Smooth muscle cell (in vitro differentiated cells): ENCODE results near the gene KCNT2. TPM values are rescaled to one million over a fixed set of nuclear protein-coding genes. Genes with fewer than 3 reads are reported as not detected.
"Not testable (repeated sequence)": the region's sequence is repeated elsewhere in the genome, so short reads cannot be mapped to it uniquely, and the experiment has no call there.

ENCODE experiments used
- DNase-seq: peaks from one replicate; lab custom pipeline; 2025; ENCODE audit not compliant: unreplicated experiment; lab: John Stamatoyannopoulos, UW
- H2AFZ ChIP-seq: fragments of 200-600 bp; sonication (generic); 2 replicates; pipeline ENCODE4 v1.6.0; 2016; ENCODE audit warnings: antibody characterized with exemption, low read depth, mild to moderate bottlenecking
- H3F3A ChIP-seq: fragments of 200-600 bp; sonication (generic); 2 replicates; pipeline ENCODE4 v1.6.0; 2017; ENCODE audit warnings: antibody characterized with exemption, low read depth
- H3K27ac ChIP-seq: fragments of 200-600 bp; sonication (generic); 2 replicates; pipeline ENCODE4 v1.5.1; 2016; ENCODE audit warnings: low read depth, mild to moderate bottlenecking
- H3K27me3 ChIP-seq: fragments of 200-600 bp; sonication (generic); 2 replicates; pipeline ENCODE4 v1.6.1; 2016; ENCODE audit warnings: low read depth, mild to moderate bottlenecking
- H3K36me3 ChIP-seq: fragments of 200-600 bp; sonication (generic); 2 replicates; pipeline ENCODE4 v1.5.1; 2016; ENCODE audit warnings: low read depth
- H3K4me1 ChIP-seq: fragments of 200-600 bp; sonication (generic); 2 replicates; pipeline ENCODE4 v1.5.1; 2016; ENCODE audit warnings: low read depth
- H3K4me2 ChIP-seq: fragments of 200-600 bp; sonication (generic); 2 replicates; pipeline ENCODE4 v1.6.0; 2016; ENCODE audit warnings: mild to moderate bottlenecking
- H3K4me3 ChIP-seq: fragments of 200-600 bp; sonication (generic); 2 replicates; pipeline ENCODE4 v1.5.1; 2016; ENCODE audit warnings: mild to moderate bottlenecking
- H3K79me2 ChIP-seq: fragments of 200-600 bp; sonication (generic); 2 replicates; pipeline ENCODE4 v1.6.0; 2016; ENCODE audit warnings: low read depth, mild to moderate bottlenecking
- H3K9ac ChIP-seq: fragments of 200-600 bp; sonication (generic); 2 replicates; pipeline ENCODE4 v1.6.0; 2016; ENCODE audit warnings: low read depth
- H3K9me3 ChIP-seq: fragments of 200-600 bp; sonication (generic); replicated peaks from 2 replicates; pipeline ENCODE4 v1.5.1; 2016; ENCODE audit warnings: low read depth
- H4K20me1 ChIP-seq: fragments of 200-600 bp; sonication (generic); 2 replicates; pipeline ENCODE4 v1.6.0; 2016; ENCODE audit warnings: low read depth
- CTCF ChIP-seq: fragments of 200-600 bp; sonication (generic); IDR thresholded peaks from 2 replicates; pipeline ENCODE4 v1.5.1; 2017; ENCODE audit warnings: borderline replicate concordance, mild to moderate bottlenecking, antibody characterized with exemption; ENCODE audit not compliant: insufficient read depth, poor library complexity, severe bottlenecking
- WGBS: methylation state at CpG from one replicate; pipeline ENCODE4 v1.1.7; 2016; ENCODE audit warnings: low lambda C conversion rate; 5-methylcytosine and 5-hydroxymethylcytosine counted together
- polyA plus RNA-seq: library from polyadenylated mRNA; unstranded; fragments of >200 nt; fragmentation: Nextera tagmentation; extraction: Ambion mirVana; gene quantifications from 2 replicates; pipeline ENCODE4 v1.2.1, GENCODE V29; 2016
- total RNA-seq: library from RNA; depleted of rRNA; stranded (reverse); fragments of >200 nt; gene quantifications from 2 replicates; pipeline ENCODE4 v1.2.3, GENCODE V29; 2014

KCNT2 gene
- total and polyA plus RNA-seq, 2 experiments from 2014 or later = 1.3 to 2.7 TPM

DNA sequence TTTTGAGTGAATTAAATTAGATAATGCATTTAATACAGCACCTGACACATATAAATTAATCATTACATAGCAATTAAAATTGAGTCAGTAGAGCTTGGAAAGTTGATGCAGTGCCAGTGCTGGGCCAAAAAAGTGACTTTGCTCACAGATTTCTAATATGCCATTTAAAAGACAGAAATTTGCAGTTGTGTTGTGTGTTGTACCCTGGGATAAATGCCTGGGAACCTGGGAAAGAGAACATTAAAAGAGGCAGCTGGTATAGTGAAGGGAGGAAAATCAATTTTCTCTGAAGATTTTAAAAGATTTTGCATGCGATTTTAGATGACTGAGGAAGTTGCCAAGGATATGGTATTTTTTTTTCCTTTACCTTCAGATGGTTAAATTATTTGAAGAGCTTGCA, 32.7 kb upstream of the KCNT2 start:
- Histone ChIP-seq H3F3A (no peaks in the 10 kb centered on the region), H3K4me1 (no peaks in the 10 kb centered on the region), H3K36me3 (no peaks in the 10 kb centered on the region), H3K9ac (no peak overlapping the region), H3K4me3 (no peak overlapping the region), H2AFZ (no peak overlapping the region), H3K27me3 (no peaks in the 10 kb centered on the region), H3K4me2 (no peak overlapping the region), H4K20me1 (no peaks in the 10 kb centered on the region), H3K79me2 (no peaks in the 10 kb centered on the region), H3K27ac (no peak overlapping the region), H3K9me3 (no peaks in the 10 kb centered on the region)
- no peak for TF ChIP-seq CTCF
- DNase-seq = no peak
- WGBS = 100% methylated on average over 1 of the region's 1 CpG

DNA sequence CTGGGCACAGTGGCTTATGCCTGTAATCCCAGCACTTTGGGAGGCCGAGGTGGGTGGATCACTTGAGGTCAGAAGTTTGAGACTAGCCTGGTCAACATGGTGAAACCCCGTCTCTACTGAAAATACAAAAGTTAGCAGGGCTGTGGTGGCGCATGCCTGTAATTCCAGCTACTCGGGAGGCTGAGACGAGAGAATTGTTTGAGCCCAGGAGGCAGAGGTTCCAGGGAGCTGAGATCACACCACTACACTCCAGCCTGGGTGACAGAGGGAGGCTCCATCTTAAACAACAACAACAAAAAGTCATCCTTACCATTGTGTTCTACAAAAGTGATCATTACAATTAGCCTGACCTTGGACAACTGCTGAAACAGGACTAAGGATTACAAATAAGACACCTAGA, 31.1 kb upstream of the KCNT2 start:
- H3K4me3 ChIP-seq, H3K4me2 ChIP-seq, DNase-seq, H2AFZ ChIP-seq, H3F3A ChIP-seq, H3K36me3 ChIP-seq, H3K79me2 ChIP-seq, H3K27me3 ChIP-seq, H3K4me1 ChIP-seq, H3K27ac ChIP-seq, H3K9me3 ChIP-seq, H3K9ac ChIP-seq, H4K20me1 ChIP-seq: not testable (repeated sequence)
- 91% methylated on average over 5 of the region's 5 CpGs for WGBS

- no peak for DNase-seq
- Histone ChIP-seq H3K4me2 (no peak overlapping the region), H3K9ac (no peak overlapping the region), H3K36me3 (no peaks in the 10 kb centered on the region), H2AFZ (no peak overlapping the region), H3K27me3 (no peaks in the 10 kb centered on the region), H3K27ac (no peak overlapping the region), H3K9me3 (no peaks in the 10 kb centered on the region), H3K79me2 (no peaks in the 10 kb centered on the region), H3K4me3 (no peak overlapping the region), H4K20me1 (no peaks in the 10 kb centered on the region), H3K4me1 (no peaks in the 10 kb centered on the region), H3F3A (no peaks in the 10 kb centered on the region)
- no peak for TF ChIP-seq CTCF
- WGBS = 93% methylated on average over 2 of the region's 2 CpGs
Measured at GRCh38 chr1:196638466-196638865, 30.2 kb upstream of the KCNT2 start.

DNA sequence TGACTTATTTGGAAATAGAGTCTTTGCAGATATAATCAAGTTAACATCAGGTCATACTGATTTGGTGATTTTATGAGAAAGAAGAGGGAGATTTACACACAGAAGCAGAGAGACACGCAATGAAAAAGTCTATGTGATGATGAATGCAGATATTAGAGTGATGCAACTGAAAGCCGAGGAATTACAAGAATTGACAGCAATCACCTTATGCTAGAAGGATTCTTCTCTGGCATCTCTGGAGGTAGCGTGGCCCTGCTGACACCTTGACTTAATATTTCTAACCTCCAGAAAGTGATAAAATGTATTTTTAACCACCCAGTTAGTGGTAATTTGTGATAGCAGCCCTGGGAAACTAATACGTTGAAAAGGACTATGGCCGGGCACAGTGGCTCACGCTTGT, 29.4 kb upstream of the KCNT2 start:
- Histone ChIP-seq H3K9ac (no peak overlapping the region), H3K36me3 (no peaks in the 10 kb centered on the region), H3K4me1 (no peaks in the 10 kb centered on the region), H4K20me1 (no peaks in the 10 kb centered on the region), H3K27me3 (no peaks in the 10 kb centered on the region), H3K79me2 (no peaks in the 10 kb centered on the region), H2AFZ (no peak overlapping the region), H3F3A (no peaks in the 10 kb centered on the region), H3K9me3 (no peaks in the 10 kb centered on the region), H3K27ac (no peak overlapping the region), H3K4me2 (no peak overlapping the region), H3K4me3 (no peak overlapping the region)
- no peak for DNase-seq
- 92% methylated on average over 6 of the region's 6 CpGs for WGBS
- TF ChIP-seq CTCF = no peak
